ENCODE data around the gene PHLDA1.

The PHLDA1 gene

DNA sequence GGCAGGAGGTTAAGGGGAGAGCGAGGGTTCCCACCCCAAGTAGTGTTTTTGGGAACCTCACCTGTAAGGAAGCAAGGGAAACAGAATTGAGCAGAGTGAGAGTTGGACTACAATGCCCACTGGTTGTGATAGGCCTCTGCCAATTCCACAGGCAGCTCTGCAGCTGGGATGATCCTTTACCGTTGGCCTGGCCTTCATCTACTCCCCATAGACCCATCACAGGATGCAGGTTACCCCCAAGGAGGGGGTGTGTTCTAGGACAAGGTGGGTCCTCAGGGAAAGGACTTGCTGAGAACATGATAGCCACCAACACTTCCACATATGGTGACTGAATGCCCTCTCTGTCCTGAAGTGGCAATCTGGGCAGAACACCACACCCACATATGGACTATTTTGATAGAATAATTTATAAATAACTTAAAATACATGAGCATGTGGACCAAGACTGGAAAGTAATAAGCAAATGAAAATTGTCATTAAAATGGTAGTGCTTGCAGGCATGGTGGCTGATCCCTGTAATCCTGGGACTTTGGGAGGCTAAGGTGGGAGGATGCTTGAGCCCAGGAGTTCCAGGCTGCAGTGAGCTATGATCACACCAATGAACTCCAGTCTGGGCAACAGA is 8.4 kb downstream of the PHLDA1 start:
- no peaks in the 10 kb centered on the region for H3K36me3 ChIP-seq (ENCODE audit: insufficient read depth, low read length)
- H3K4me3 ChIP-seq (ENCODE audit: low read depth, low read length, poor library complexity, severe bottlenecking), result no peak overlapping the region
- H3K9me3 ChIP-seq (ENCODE audit: low read length), result no peaks in the 10 kb centered on the region
- H3K79me2 ChIP-seq (ENCODE audit: insufficient read depth, low read length), result no peaks in the 10 kb centered on the region
- no peaks in the 10 kb centered on the region for H3F3A ChIP-seq (ENCODE audit: insufficient read depth, low read length)
- H4K20me1 ChIP-seq (ENCODE audit: insufficient read depth, low read length), result no peaks in the 10 kb centered on the region
- H3K27me3 ChIP-seq (ENCODE audit: insufficient read depth, low read length), result no peaks in the 10 kb centered on the region
- H3K9me2 ChIP-seq (ENCODE audit: low read depth, low read length), result no peaks in the 10 kb centered on the region
- TF ChIP-seq, protein P1, sequence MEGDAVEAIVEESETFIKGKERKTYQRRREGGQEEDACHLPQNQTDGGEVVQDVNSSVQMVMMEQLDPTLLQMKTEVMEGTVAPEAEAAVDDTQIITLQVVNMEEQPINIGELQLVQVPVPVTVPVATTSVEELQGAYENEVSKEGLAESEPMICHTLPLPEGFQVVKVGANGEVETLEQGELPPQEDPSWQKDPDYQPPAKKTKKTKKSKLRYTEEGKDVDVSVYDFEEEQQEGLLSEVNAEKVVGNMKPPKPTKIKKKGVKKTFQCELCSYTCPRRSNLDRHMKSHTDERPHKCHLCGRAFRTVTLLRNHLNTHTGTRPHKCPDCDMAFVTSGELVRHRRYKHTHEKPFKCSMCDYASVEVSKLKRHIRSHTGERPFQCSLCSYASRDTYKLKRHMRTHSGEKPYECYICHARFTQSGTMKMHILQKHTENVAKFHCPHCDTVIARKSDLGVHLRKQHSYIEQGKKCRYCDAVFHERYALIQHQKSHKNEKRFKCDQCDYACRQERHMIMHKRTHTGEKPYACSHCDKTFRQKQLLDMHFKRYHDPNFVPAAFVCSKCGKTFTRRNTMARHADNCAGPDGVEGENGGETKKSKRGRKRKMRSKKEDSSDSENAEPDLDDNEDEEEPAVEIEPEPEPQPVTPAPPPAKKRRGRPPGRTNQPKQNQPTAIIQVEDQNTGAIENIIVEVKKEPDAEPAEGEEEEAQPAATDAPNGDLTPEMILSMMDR (IDR thresholded peaks at IDR 0.05; ENCODE audit: low read length), result no peak
- no peak overlapping the region for H3K4me2 ChIP-seq (ENCODE audit: low read length)
- H3K4me1 ChIP-seq (ENCODE audit: insufficient read depth, low read length, severe bottlenecking), result no peaks in the 10 kb centered on the region
- H2AFZ ChIP-seq (ENCODE audit: low read length), result no peak overlapping the region
- H3K9ac ChIP-seq (ENCODE audit: low read length), result no peak overlapping the region
- no peak overlapping the region for H3K27ac ChIP-seq (ENCODE audit: low read depth, low read length, poor library complexity, severe bottlenecking)

DNA sequence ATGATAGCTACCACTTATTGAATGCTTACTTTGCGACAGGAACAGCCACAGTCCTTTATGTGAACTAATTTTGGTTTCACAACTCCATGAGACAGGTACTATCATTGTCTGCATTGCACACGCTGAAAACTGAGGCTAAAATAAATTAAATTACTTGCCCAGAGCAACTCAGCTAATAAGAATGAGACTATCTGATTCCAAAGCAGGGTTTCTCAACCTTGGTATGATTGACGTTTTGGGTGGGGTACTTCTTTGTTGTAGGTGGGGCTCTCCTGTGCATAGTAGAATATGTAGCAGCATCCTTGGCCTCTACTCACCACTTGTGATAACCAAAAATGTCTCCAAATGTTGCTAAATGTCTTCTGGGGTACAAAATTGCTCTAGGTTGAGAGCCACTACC is 9.1 kb downstream of the PHLDA1 start:
- no peaks in the 10 kb centered on the region for H3K9me3 ChIP-seq (ENCODE audit: low read length)
- no peaks in the 10 kb centered on the region for H3K79me2 ChIP-seq (ENCODE audit: insufficient read depth, low read length)
- H4K20me1 ChIP-seq (ENCODE audit: insufficient read depth, low read length), result no peaks in the 10 kb centered on the region
- no peak overlapping the region for H3K4me2 ChIP-seq (ENCODE audit: low read length)
- H3F3A ChIP-seq (ENCODE audit: insufficient read depth, low read length), result no peaks in the 10 kb centered on the region
- no peaks in the 10 kb centered on the region for H3K27me3 ChIP-seq (ENCODE audit: insufficient read depth, low read length)
- H3K9ac ChIP-seq (ENCODE audit: low read length), result no peak overlapping the region
- no peak for TF ChIP-seq EZH2 (IDR thresholded peaks at IDR 0.05; ENCODE audit: borderline replicate concordance, low read length)
- TF ChIP-seq, protein P1 (IDR thresholded peaks at IDR 0.05; ENCODE audit: low read length), result no peak
- H3K36me3 ChIP-seq (ENCODE audit: insufficient read depth, low read length), result no peaks in the 10 kb centered on the region
- H3K4me3 ChIP-seq (ENCODE audit: low read depth, low read length, poor library complexity, severe bottlenecking), result no peak overlapping the region
- no peaks in the 10 kb centered on the region for H3K9me2 ChIP-seq (ENCODE audit: low read depth, low read length)
- H3K4me1 ChIP-seq (ENCODE audit: insufficient read depth, low read length, severe bottlenecking), result no peaks in the 10 kb centered on the region
- H2AFZ ChIP-seq (ENCODE audit: low read length), result no peak overlapping the region
- H3K27ac ChIP-seq (ENCODE audit: low read depth, low read length, poor library complexity, severe bottlenecking), result no peak overlapping the region

DNA sequence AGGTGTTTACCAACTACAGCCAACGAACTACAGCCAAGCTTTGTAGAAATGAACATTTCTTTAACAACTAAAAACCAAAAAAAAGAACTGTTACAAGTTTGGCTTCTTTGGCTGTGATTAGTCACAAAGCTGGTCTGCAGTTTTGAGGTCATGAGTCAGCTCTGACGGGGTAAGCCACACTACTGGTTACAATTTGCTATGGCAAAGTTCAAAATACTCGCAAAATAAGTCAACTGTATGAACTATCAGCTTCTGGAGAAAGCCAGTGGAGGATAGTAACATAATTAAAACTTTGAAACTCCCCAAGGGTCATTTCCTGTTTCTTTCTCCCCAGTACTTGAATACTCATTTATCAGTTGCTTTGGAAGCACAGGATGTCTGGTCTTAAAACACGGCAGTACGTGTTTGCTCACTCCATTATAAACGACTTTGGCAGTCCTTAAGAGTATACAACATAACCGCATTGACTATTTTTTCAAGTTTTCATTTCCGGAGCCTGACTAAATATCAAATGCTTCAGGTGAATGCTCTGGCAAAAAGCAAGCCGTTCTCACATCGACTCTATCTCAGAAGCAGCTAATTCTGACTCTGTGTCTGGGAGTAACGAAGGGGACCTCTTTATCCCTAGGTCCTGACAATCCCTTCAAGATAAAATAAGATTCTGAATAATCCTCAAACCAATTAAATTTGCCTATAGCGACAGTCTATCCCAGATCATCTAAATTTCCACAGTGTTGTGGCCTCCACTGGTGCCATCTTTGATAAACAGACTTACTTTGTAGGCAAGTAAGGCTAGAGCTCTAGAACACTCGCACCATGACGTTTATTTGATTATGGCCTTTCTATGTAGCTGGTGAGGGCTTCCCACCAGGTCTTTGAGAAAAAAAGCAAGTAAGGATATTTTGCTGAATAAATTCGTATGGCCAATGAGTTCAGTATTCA is 10.6 kb downstream of the PHLDA1 start:
- Histone ChIP-seq H3K36me3 (ENCODE audit: insufficient read depth, low read length) (no peaks in the 10 kb centered on the region), H3K4me1 (ENCODE audit: insufficient read depth, low read length, severe bottlenecking) (no peaks in the 10 kb centered on the region), H3K9ac (ENCODE audit: low read length) (no peak overlapping the region), H3K79me2 (ENCODE audit: insufficient read depth, low read length) (no peaks in the 10 kb centered on the region), H3K9me3 (ENCODE audit: low read length) (no peaks in the 10 kb centered on the region), H3F3A (ENCODE audit: insufficient read depth, low read length) (no peaks in the 10 kb centered on the region), H3K4me3 (ENCODE audit: low read depth, low read length, poor library complexity, severe bottlenecking) (no peak overlapping the region), H3K27me3 (ENCODE audit: insufficient read depth, low read length) (no peaks in the 10 kb centered on the region), H3K9me2 (ENCODE audit: low read depth, low read length) (no peaks in the 10 kb centered on the region), H2AFZ (ENCODE audit: low read length) (no peak overlapping the region), H3K27ac (ENCODE audit: low read depth, low read length, poor library complexity, severe bottlenecking) (no peak overlapping the region), H4K20me1 (ENCODE audit: insufficient read depth, low read length) (no peaks in the 10 kb centered on the region), H3K4me2 (ENCODE audit: low read length) (no peak overlapping the region)
- TF ChIP-seq, protein P1 (IDR thresholded peaks at IDR 0.05; ENCODE audit: low read length), result no peak
- TF ChIP-seq EZH2 (IDR thresholded peaks at IDR 0.05; ENCODE audit: borderline replicate concordance, low read length), result no peak

Data from OCI-LY1 (cell line).